B cell (primary cell): ENCODE data around the gene PKNOX2. TPM values are rescaled to one million over a fixed set of nuclear protein-coding genes. Genes with fewer than 3 reads are reported as not detected.

Experiments
- ATAC-seq: fragments of 200-7000 bp; cut with Tn5 transposase; one replicate; pipeline ENCODE4 v1.10.0; 2021; ENCODE audit warnings: low read depth, mild to moderate bottlenecking, moderate number of reproducible peaks, moderate library complexity
- CTCF ChIA-PET: fragments of 350-600 bp; sonication (Branson Sonifier 250); formaldehyde crosslinking; loops from one replicate; lab custom pipeline; 2021; ENCODE audit warnings: antibody characterized with exemption, inconsistent platforms; lab: Charles Lee
- POLR2A ChIA-PET: fragments of 350-600 bp; sonication (Branson Sonifier 250); formaldehyde crosslinking; loops from one replicate; lab custom pipeline; 2021; ENCODE audit warnings: antibody characterized with exemption; lab: Charles Lee
- DNase-seq: peaks from one replicate; pipeline ENCODE4 v3.0.0; 2013
- H2AFZ ChIP-seq: 2 replicates; pipeline ENCODE4 v1.6.1; 2012; ENCODE audit warnings: mild to moderate bottlenecking, low read depth, low read length; ENCODE audit not compliant: insufficient read depth, poor library complexity, severe bottlenecking
- H3K27ac ChIP-seq, 2 donors: 1 replicate in 1 of 2; 2 replicates in 1 of 2; pipeline ENCODE4 v1.5.1; 2012 to 2013; ENCODE audit warnings: low read length in 2 of 2, mild to moderate bottlenecking in 2 of 2, moderate library complexity in 1 of 2
- H3K27me3 ChIP-seq, 4 experiments: fragments of 200-600 bp in 1 of 4; sonication (generic) in 1 of 4; replicated peaks in 1 of 4; 1 replicate in 2 of 4; 2 replicates in 2 of 4; pipeline versions ENCODE4 v1.6.1 to v1.7.0; 2013 to 2016; ENCODE audit warnings: low read length in 3 of 4, mild to moderate bottlenecking in 2 of 4, mixed read lengths in 1 of 4, moderate library complexity in 1 of 4; ENCODE audit not compliant: insufficient read depth in 4 of 4, control insufficient read depth in 3 of 4; ENCODE audit errors: control extremely low read depth in 1 of 4
- H3K36me3 ChIP-seq, 2 experiments: replicated peaks in 1 of 2; 1 replicate in 1 of 2; 2 replicates in 1 of 2; pipeline versions ENCODE4 v1.6.1 to v1.7.1; 2013; ENCODE audit warnings: low read length in 1 of 2; ENCODE audit not compliant: insufficient read depth in 2 of 2, control insufficient read depth in 1 of 2; ENCODE audit errors: control extremely low read depth in 1 of 2, extremely low read depth in 1 of 2
- H3K4me1 ChIP-seq, 2 donors: fragments of 200-600 bp in 1 of 2; sonication (generic) in 1 of 2; 1 replicate in 1 of 2; 2 replicates in 1 of 2; pipeline versions ENCODE4 v1.5.1 to v1.6.1; 2013 to 2017; ENCODE audit warnings: low read length in 2 of 2; ENCODE audit not compliant: control insufficient read depth in 2 of 2, insufficient read depth in 2 of 2
- H3K4me2 ChIP-seq: replicated peaks from 2 replicates; pipeline ENCODE3; 2012; ENCODE audit warnings: mild to moderate bottlenecking, low read depth, low read length; ENCODE audit not compliant: poor library complexity, severe bottlenecking
- H3K4me3 ChIP-seq, 5 experiments: fragments of 200-600 bp in 1 of 5; sonication (generic) in 1 of 5; 1 replicate in 3 of 5; 2 replicates in 2 of 5; pipeline versions ENCODE4 v1.5.1 to v1.7.0; 2011 to 2016; ENCODE audit warnings: low read length in 4 of 5, mild to moderate bottlenecking in 4 of 5, low read depth in 2 of 5, control low read depth in 1 of 5, moderate library complexity in 1 of 5; ENCODE audit not compliant: insufficient read depth in 1 of 5; ENCODE audit errors: control extremely low read depth in 1 of 5, extremely low read depth in 1 of 5
- H3K79me2 ChIP-seq: fragments of 200-600 bp; sonication (generic); one replicate; pipeline ENCODE4 v1.6.0; 2016; ENCODE audit warnings: low read length; ENCODE audit not compliant: control insufficient read depth, insufficient read depth
- H3K9ac ChIP-seq: fragments of 200-600 bp; sonication (generic); 2 replicates; pipeline ENCODE4 v1.6.1; 2017; ENCODE audit warnings: mild to moderate bottlenecking, low read length, moderate library complexity
- H3K9me3 ChIP-seq, 3 donors: one replicate each; pipeline versions ENCODE4 v1.6.1 to v1.7.1; 2013; ENCODE audit warnings: low read length in 2 of 3; ENCODE audit not compliant: control insufficient read depth in 2 of 3, insufficient read depth in 1 of 3; ENCODE audit errors: control extremely low read depth in 1 of 3
- H4K20me1 ChIP-seq: 2 replicates; pipeline ENCODE4 v1.6.0; 2012; ENCODE audit warnings: mild to moderate bottlenecking, low read length; ENCODE audit not compliant: insufficient read depth, control insufficient read depth, poor library complexity, severe bottlenecking
- H3K27ac Mint-ChIP-seq: one replicate; pipeline ENCODE4 v1.8.0; 2021; ENCODE audit warnings: mixed read lengths
- H3K27me3 Mint-ChIP-seq: one replicate; pipeline ENCODE4 v1.8.0; 2021; ENCODE audit warnings: mixed read lengths
- H3K4me1 Mint-ChIP-seq: one replicate; pipeline ENCODE4 v1.8.0; 2021; ENCODE audit warnings: mixed read lengths
- H3K4me3 Mint-ChIP-seq: one replicate; pipeline ENCODE4 v1.8.0; 2021; ENCODE audit warnings: mixed read lengths
- H3K9me3 Mint-ChIP-seq: one replicate; pipeline ENCODE4 v1.8.0; 2022; ENCODE audit warnings: mixed read lengths; ENCODE audit not compliant: insufficient read depth
- CTCF ChIP-seq: fragments of 200-600 bp; IDR thresholded peaks from one replicate; pipeline ENCODE4 v1.8.0; 2022; ENCODE audit warnings: antibody characterized with exemption, mild to moderate bottlenecking
- EZH2 ChIP-seq: IDR thresholded peaks from 2 replicates; pipeline ENCODE4 v1.6.1; 2012; ENCODE audit warnings: borderline replicate concordance, low read depth, mild to moderate bottlenecking, moderate library complexity, low read length; ENCODE audit not compliant: insufficient read depth, poor library complexity, severe bottlenecking
- WGBS: methylation state at CpG from one replicate; pipeline ENCODE4 v1.1.5; 2013; ENCODE audit warnings: missing lambda C conversion rate; ENCODE audit not compliant: insufficient coverage; 5-methylcytosine and 5-hydroxymethylcytosine counted together
- intact Hi-C: fragments of 100-400 bp; cut with micrococcal nuclease; formaldehyde crosslinking; loops from one replicate; pipeline ENCODE4 v1.10.0; 2022
- polyA plus RNA-seq: library from polyadenylated mRNA; depleted of rRNA; stranded (reverse); fragments of >200 nt; gene quantifications from 2 replicates; pipeline ENCODE4 v1.2.3, GENCODE V29; 2012
- total RNA-seq, 2 donors: library from RNA; stranded (reverse); fragments of 120-200 nt in 1 of 2; gene quantifications; 1 replicate in 1 of 2; 2 replicates in 1 of 2; pipeline versions ENCODE4 v1.2.3 to v1.2.4, GENCODE V29; 2013 to 2022

PKNOX2 gene
- total and polyA plus RNA-seq, 2 donors (not counting 1 experiment from before 2014, with no cell fraction given) = not detected

- no peaks in the 10 kb centered on the region for H4K20me1 ChIP-seq
- no peak overlapping the region for H3K27ac Mint-ChIP-seq
- no CpG with 5 or more reads among the region's 5 CpGs for WGBS
- TF ChIP-seq CTCF = no peak
- no peak for TF ChIP-seq EZH2
- ChIA-PET POLR2A (no interaction called here), CTCF (no interaction called here)
- H3K27me3 ChIP-seq = peaks cover 0 to 3% (median 0%) of the 10 kb centered on the region in 4 experiments
- H3K27me3 Mint-ChIP-seq = peaks cover 54% of the 10 kb centered on the region
- no peaks in the 10 kb centered on the region for H3K9me3 ChIP-seq
- H3K27ac ChIP-seq = no peak overlapping the region
- no peak overlapping the region for H3K9ac ChIP-seq
- H3K36me3 ChIP-seq = no peaks in the 10 kb centered on the region
- H3K4me3 ChIP-seq = no peak overlapping the region
- DNase-seq (no peak), ATAC-seq (no peak)
- intact Hi-C loops = no loop called here
- H3K4me2 ChIP-seq = no peak overlapping the region
- no peaks in the 10 kb centered on the region for H3K4me1 Mint-ChIP-seq
- H3K4me3 Mint-ChIP-seq = no peak overlapping the region
- H3K4me1 ChIP-seq = no peaks in the 10 kb centered on the region
- H3K79me2 ChIP-seq = no peaks in the 10 kb centered on the region
- H3K9me3 Mint-ChIP-seq = no peaks in the 10 kb centered on the region
- no peak overlapping the region for H2AFZ ChIP-seq
These were observed 212.3 kb downstream of the PKNOX2 start for GRCh38 chr11:125376856-125377255.

DNA sequence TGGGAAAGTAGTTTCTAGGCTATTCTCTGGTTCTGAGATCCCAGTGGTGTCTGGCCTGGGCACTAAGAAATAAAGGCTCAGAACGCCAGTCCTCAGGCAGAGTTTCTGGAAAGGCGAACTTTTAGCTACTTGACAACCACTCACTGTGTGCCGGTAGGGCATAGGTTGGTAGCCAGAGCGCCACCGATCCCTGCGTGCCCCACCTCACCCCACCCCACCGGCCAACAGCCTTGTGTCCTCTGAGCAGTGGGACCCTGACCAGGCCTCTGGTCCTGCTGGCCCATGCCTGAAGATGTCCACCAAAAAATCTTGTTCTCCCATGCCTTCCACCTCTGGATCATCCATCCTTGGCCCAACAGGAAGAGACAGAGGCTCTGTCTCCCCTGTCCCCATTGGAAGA is 213.5 kb downstream of the PKNOX2 start:
- H3K27me3 ChIP-seq = peaks cover 0 to 4% (median 0%) of the 10 kb centered on the region in 4 experiments
- DNase-seq (no peak), ATAC-seq (no peak)
- no peak overlapping the region for H3K9ac ChIP-seq
- no peaks in the 10 kb centered on the region for H3K36me3 ChIP-seq
- H3K9me3 Mint-ChIP-seq = no peaks in the 10 kb centered on the region
- ChIA-PET POLR2A (no interaction called here), CTCF (no interaction called here)
- peaks cover 48% of the 10 kb centered on the region for H3K27me3 Mint-ChIP-seq
- no peak for TF ChIP-seq CTCF
- no peak for TF ChIP-seq EZH2
- H3K9me3 ChIP-seq = no peaks in the 10 kb centered on the region
- H4K20me1 ChIP-seq = no peaks in the 10 kb centered on the region
- 95% methylated on average over 7 of the region's 7 CpGs for WGBS
- intact Hi-C loops = no loop called here
- H3K4me2 ChIP-seq = no peak overlapping the region
- no peak overlapping the region for H3K4me3 Mint-ChIP-seq
- no peak overlapping the region for H3K4me3 ChIP-seq
- no peaks in the 10 kb centered on the region for H3K79me2 ChIP-seq
- no peak overlapping the region for H2AFZ ChIP-seq
- no peaks in the 10 kb centered on the region for H3K4me1 Mint-ChIP-seq
- no peak overlapping the region for H3K27ac ChIP-seq
- no peak overlapping the region for H3K27ac Mint-ChIP-seq
- no peaks in the 10 kb centered on the region for H3K4me1 ChIP-seq
